CD4-positive, CD25-positive, alpha-beta regulatory T cell (primary cell): ENCODE measurements around the gene USP8. TPM values are rescaled to one million over a fixed set of nuclear protein-coding genes. Genes with fewer than 3 reads are reported as not detected.

Source experiments
- ATAC-seq, 2 donors: fragments of 150-1000 bp; cut with Tn5 transposase; one replicate each; pipeline ENCODE4 v1.10.0; 2021; ENCODE audit warnings: low read depth in 2 of 2, moderate number of reproducible peaks in 2 of 2, moderate library complexity in 1 of 2
- DNase-seq, 3 donors: peaks; one replicate each; pipeline versions ENCODE4 v3.0.0 to v3.0.0-alpha.2; 2012 to 2022; ENCODE audit warnings: mixed read lengths in 1 of 3
- H3K27ac ChIP-seq: one replicate; pipeline ENCODE4 v1.7.0; 2013; ENCODE audit warnings: mild to moderate bottlenecking, low read length; ENCODE audit not compliant: insufficient read depth, poor library complexity, severe bottlenecking
- H3K27me3 ChIP-seq: one replicate; pipeline ENCODE4 v1.7.0; 2013; ENCODE audit warnings: low read length; ENCODE audit not compliant: control insufficient read depth, insufficient read depth
- H3K36me3 ChIP-seq: one replicate; pipeline ENCODE4 v1.7.0; 2013; ENCODE audit warnings: mild to moderate bottlenecking, low read length, moderate library complexity; ENCODE audit not compliant: control insufficient read depth, insufficient read depth
- H3K4me1 ChIP-seq: 2 replicates; pipeline ENCODE4 v1.7.0; 2013; ENCODE audit warnings: mild to moderate bottlenecking, low read length; ENCODE audit not compliant: insufficient read depth, control insufficient read depth, poor library complexity, severe bottlenecking
- H3K4me3 ChIP-seq: one replicate; pipeline ENCODE4 v1.7.0; 2013; ENCODE audit warnings: low read depth, mild to moderate bottlenecking, low read length, moderate library complexity
- H3K9me3 ChIP-seq, 2 experiments: 1 replicate in 1 of 2; 2 replicates in 1 of 2; pipeline ENCODE4 v1.7.0; 2013; ENCODE audit warnings: low read length in 2 of 2, mild to moderate bottlenecking in 1 of 2, moderate library complexity in 1 of 2; ENCODE audit not compliant: control insufficient read depth in 2 of 2
- H3K27ac Mint-ChIP-seq, 3 donors: one replicate each; pipeline ENCODE4 v1.8.0; 2020 to 2022; ENCODE audit warnings: mild to moderate bottlenecking in 3 of 3, mixed read lengths in 3 of 3, moderate library complexity in 2 of 3
- H3K27me3 Mint-ChIP-seq: one replicate; pipeline ENCODE4 v1.8.0; 2022; ENCODE audit warnings: mild to moderate bottlenecking, mixed read lengths
- H3K36me3 Mint-ChIP-seq: one replicate; pipeline ENCODE4 v1.8.0; 2020; ENCODE audit warnings: mixed read lengths
- H3K4me1 Mint-ChIP-seq, 4 donors: one replicate each; pipeline ENCODE4 v1.8.0; 2020 to 2022; ENCODE audit warnings: mixed read lengths in 4 of 4, mild to moderate bottlenecking in 1 of 4
- H3K4me3 Mint-ChIP-seq, 4 donors: one replicate each; pipeline ENCODE4 v1.8.0; 2020 to 2022; ENCODE audit warnings: mild to moderate bottlenecking in 4 of 4, mixed read lengths in 4 of 4, moderate library complexity in 3 of 4
- H3K9me3 Mint-ChIP-seq, 7 donors: one replicate each; pipeline ENCODE4 v1.8.0; 2020 to 2022; ENCODE audit warnings: mixed read lengths in 7 of 7, mild to moderate bottlenecking in 3 of 7, moderate library complexity in 2 of 7
- polyA plus RNA-seq, 4 donors: library from polyadenylated mRNA; unstranded; fragments of 300-500 nt; fragmentation: Illumina TruSeq; gene quantifications; one replicate each; pipeline ENCODE4 v1.2.3, GENCODE V29; 2021
- total RNA-seq: library from RNA; stranded (reverse); gene quantifications from one replicate; pipeline ENCODE4 v1.2.3, GENCODE V29; 2022

The USP8 gene
- total and polyA plus RNA-seq, 5 donors from 2014 or later = 35.4 to 76.8 (median 48.3) TPM

DNA sequence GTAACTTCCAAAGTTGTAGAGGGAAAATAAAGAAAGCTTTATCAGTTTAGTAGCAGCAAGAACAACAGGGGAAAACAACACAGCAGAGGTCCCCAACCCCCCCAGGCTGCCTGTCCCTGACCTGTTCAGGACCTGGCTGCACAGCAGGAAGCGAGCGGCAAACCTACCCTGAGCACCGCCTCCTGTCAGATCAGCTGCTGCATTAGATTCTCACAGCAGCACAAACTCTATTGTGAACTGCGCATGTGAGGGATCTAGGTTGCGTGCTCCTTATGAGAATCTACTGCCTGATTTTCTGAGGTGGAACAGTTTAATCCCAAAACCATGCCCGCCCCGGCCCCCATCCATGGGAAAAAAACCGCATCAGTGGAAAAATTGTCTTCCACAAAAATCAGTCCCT, 81.9 kb downstream of the USP8 start:
- H3K27me3 ChIP-seq = no peaks in the 10 kb centered on the region
- ATAC-seq (no peak), DNase-seq (no peak)
- H3K9me3 Mint-ChIP-seq = peaks cover 0 to 1% (median 0%) of the 10 kb centered on the region in 7 donors
- H3K4me1 Mint-ChIP-seq = no peaks in the 10 kb centered on the region
- no peak overlapping the region for H3K4me3 Mint-ChIP-seq
- H3K36me3 ChIP-seq = peaks cover 13% of the 10 kb centered on the region
- H3K27ac Mint-ChIP-seq = no peak overlapping the region
- no peak overlapping the region for H3K27ac ChIP-seq
- H3K4me1 ChIP-seq = no peaks in the 10 kb centered on the region
- H3K4me3 ChIP-seq = no peak overlapping the region
- no peaks in the 10 kb centered on the region for H3K9me3 ChIP-seq
- peaks cover 16% of the 10 kb centered on the region for H3K36me3 Mint-ChIP-seq
- H3K27me3 Mint-ChIP-seq = no peaks in the 10 kb centered on the region

DNA sequence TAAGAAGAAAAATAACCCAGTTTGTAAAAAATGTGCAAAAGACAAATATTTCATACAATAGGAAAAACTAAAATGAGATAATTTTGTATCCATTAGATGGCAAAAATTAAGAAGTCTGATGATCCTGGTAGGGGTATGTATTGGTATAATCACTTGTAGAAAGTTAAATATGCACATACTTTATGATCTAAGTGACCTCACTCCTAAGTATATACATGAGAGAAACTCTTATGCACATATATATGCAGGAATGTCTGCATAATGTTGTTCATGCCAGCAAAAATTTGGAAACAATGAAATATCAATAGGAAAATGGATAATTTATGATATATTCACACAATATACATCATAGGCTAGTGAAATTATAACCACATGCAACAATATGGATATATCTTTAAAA, 88.8 kb downstream of the USP8 start:
- no peaks in the 10 kb centered on the region for H3K27me3 ChIP-seq
- no peak overlapping the region for H3K4me3 ChIP-seq
- no peaks in the 10 kb centered on the region for H3K4me1 Mint-ChIP-seq
- no peak overlapping the region for H3K4me3 Mint-ChIP-seq
- no peaks in the 10 kb centered on the region for H3K9me3 ChIP-seq
- no peaks in the 10 kb centered on the region for H3K36me3 ChIP-seq
- ATAC-seq = no peak
- no peaks in the 10 kb centered on the region for H3K27me3 Mint-ChIP-seq
- peaks cover 15% of the 10 kb centered on the region for H3K36me3 Mint-ChIP-seq
- peaks cover 0 to 1% (median 0%) of the 10 kb centered on the region in 7 donors for H3K9me3 Mint-ChIP-seq
- no peaks in the 10 kb centered on the region for H3K4me1 ChIP-seq
- H3K27ac Mint-ChIP-seq = no peak overlapping the region
- no peak overlapping the region for H3K27ac ChIP-seq
- DNase-seq = no peak

- Histone ChIP-seq H3K27ac (no peak overlapping the region), H3K4me1 (no peaks in the 10 kb centered on the region), H3K4me3 (no peak overlapping the region), H3K36me3 (no peaks in the 10 kb centered on the region), H3K9me3 (no peaks in the 10 kb centered on the region), H3K27me3 (no peaks in the 10 kb centered on the region)
- Mint-ChIP-seq H3K4me3 (no peak overlapping the region), H3K4me1 (no peaks in the 10 kb centered on the region), H3K27me3 (no peaks in the 10 kb centered on the region), H3K27ac (no peak overlapping the region), H3K36me3 (peaks cover 2% of the 10 kb centered on the region), H3K9me3 (peaks cover 0 to 5% (median 0%) of the 10 kb centered on the region in 7 donors)
- ATAC-seq = no peak
- DNase-seq = no peak
Measured at GRCh38 chr15:50519740-50520425, 95.7 kb downstream of the USP8 start.

DNA sequence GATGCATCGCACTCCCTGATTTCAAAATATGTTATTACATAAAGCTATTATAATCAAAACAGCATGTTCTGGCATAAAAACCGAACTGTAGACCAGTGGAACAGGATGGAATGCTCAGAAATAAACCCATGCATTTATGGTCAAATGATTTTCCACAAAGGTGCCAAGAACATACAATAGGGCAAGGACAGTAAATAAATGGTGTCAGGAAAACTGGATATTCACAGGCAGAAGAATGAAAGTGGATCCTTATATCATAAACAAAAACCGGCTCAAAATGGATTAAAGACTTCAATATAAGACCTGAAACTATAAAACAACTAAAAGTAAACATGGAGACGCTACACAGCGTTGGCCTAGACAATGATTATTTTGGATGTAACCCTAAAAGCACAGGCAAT, 99.6 kb downstream of the USP8 start:
- Histone ChIP-seq H3K27ac (no peak overlapping the region), H3K9me3 (no peaks in the 10 kb centered on the region), H3K27me3 (no peaks in the 10 kb centered on the region), H3K36me3 (no peaks in the 10 kb centered on the region), H3K4me1 (no peaks in the 10 kb centered on the region), H3K4me3 (no peak overlapping the region)
- H3K4me1 Mint-ChIP-seq = no peaks in the 10 kb centered on the region
- DNase-seq (no peak), ATAC-seq (no peak)
- no peak overlapping the region for H3K27ac Mint-ChIP-seq
- peaks cover 0 to 4% (median 0%) of the 10 kb centered on the region in 7 donors for H3K9me3 Mint-ChIP-seq
- H3K36me3 Mint-ChIP-seq = peaks cover 5% of the 10 kb centered on the region
- no peak overlapping the region for H3K4me3 Mint-ChIP-seq
- no peaks in the 10 kb centered on the region for H3K27me3 Mint-ChIP-seq

- peaks cover 0 to 5% (median 0%) of the 10 kb centered on the region in 7 donors for H3K9me3 Mint-ChIP-seq
- no peak overlapping the region for H3K27ac Mint-ChIP-seq
- ATAC-seq (no peak), DNase-seq (no peak)
- peaks cover 9% of the 10 kb centered on the region for H3K27me3 Mint-ChIP-seq
- peaks cover 0 to 5% (median 0%) of the 10 kb centered on the region in 4 donors for H3K4me1 Mint-ChIP-seq
- Histone ChIP-seq H3K27me3 (no peaks in the 10 kb centered on the region), H3K27ac (no peak overlapping the region), H3K36me3 (no peaks in the 10 kb centered on the region), H3K9me3 (no peaks in the 10 kb centered on the region), H3K4me3 (no peak overlapping the region), H3K4me1 (no peaks in the 10 kb centered on the region)
- peaks cover 3% of the 10 kb centered on the region for H3K36me3 Mint-ChIP-seq
- no peak overlapping the region for H3K4me3 Mint-ChIP-seq
Measured at GRCh38 chr15:50531163-50531562, 107.0 kb downstream of the USP8 start.

- no peak overlapping the region for H3K27ac Mint-ChIP-seq
- Histone ChIP-seq H3K27ac (no peak overlapping the region), H3K36me3 (no peaks in the 10 kb centered on the region), H3K9me3 (no peaks in the 10 kb centered on the region), H3K4me3 (no peak overlapping the region), H3K4me1 (no peaks in the 10 kb centered on the region), H3K27me3 (no peaks in the 10 kb centered on the region)
- H3K9me3 Mint-ChIP-seq = peaks cover 0 to 2% (median 0%) of the 10 kb centered on the region in 7 donors
- no peak for ATAC-seq
- DNase-seq = no peak
- H3K4me1 Mint-ChIP-seq = peaks cover 0 to 5% (median 0%) of the 10 kb centered on the region in 4 donors
- peaks cover 9% of the 10 kb centered on the region for H3K27me3 Mint-ChIP-seq
- H3K4me3 Mint-ChIP-seq = no peak overlapping the region
- peaks cover 3% of the 10 kb centered on the region for H3K36me3 Mint-ChIP-seq
Measured at GRCh38 chr15:50531766-50532165, 107.6 kb downstream of the USP8 start.

DNA sequence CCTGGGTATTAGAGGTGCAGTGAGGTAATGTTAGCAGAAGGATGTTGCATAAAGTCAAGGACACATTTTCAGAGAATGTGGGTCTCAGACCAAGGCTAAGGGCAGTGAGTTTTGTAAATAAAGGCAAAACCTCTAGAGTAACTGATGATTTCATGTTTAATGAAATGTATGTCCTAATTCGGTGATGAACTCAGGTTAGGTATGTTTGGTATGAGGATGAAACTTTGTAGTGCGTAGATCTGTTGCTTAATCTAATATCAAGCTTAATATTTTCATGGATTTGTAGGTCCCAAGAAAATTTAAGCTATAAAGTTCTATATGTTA, 118.6 kb downstream of the USP8 start:
- no peak for DNase-seq
- ATAC-seq = no peak
- H3K4me1 Mint-ChIP-seq = no peaks in the 10 kb centered on the region

DNA sequence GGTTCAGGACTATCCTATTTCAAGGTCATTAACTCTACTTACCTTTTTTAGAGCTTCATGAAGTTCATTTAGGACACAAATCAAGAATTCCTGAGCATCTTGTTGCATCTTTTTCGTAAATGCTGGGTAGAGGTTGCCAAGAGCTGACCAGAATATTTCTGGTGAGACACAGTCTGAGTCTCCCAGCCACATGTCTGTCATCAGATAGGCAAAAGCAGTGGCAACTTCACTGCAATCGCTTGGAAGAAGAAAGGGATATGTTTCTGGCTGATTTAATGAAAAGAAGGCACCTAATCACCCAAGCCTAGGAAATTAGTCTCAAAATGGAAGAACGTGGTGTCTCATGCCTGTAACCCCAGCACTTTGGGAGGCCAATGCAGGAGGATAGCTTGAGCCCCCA, 119.4 kb downstream of the USP8 start:
- Histone ChIP-seq H3K27ac (no peak overlapping the region), H3K36me3 (no peaks in the 10 kb centered on the region), H3K27me3 (peaks cover 6% of the 10 kb centered on the region), H3K4me3 (no peak overlapping the region), H3K9me3 (no peaks in the 10 kb centered on the region), H3K4me1 (no peaks in the 10 kb centered on the region)
- DNase-seq (no peak), ATAC-seq (no peak)
- H3K27ac Mint-ChIP-seq = no peak overlapping the region
- no peaks in the 10 kb centered on the region for H3K36me3 Mint-ChIP-seq
- H3K4me3 Mint-ChIP-seq = no peak overlapping the region
- no peaks in the 10 kb centered on the region for H3K9me3 Mint-ChIP-seq
- H3K27me3 Mint-ChIP-seq = peaks cover 4% of the 10 kb centered on the region
- no peaks in the 10 kb centered on the region for H3K4me1 Mint-ChIP-seq

More for the DNA sequence above, 118.6 kb downstream of the USP8 start:
- Histone ChIP-seq H3K4me1 (no peaks in the 10 kb centered on the region), H3K36me3 (no peaks in the 10 kb centered on the region), H3K9me3 (no peaks in the 10 kb centered on the region), H3K27me3 (peaks cover 6% of the 10 kb centered on the region), H3K4me3 (no peak overlapping the region), H3K27ac (no peak overlapping the region)
- Mint-ChIP-seq H3K4me3 (no peak overlapping the region), H3K36me3 (no peaks in the 10 kb centered on the region), H3K9me3 (no peaks in the 10 kb centered on the region), H3K27me3 (peaks cover 4% of the 10 kb centered on the region), H3K27ac (no peak overlapping the region)
